ENCODE measurements around the gene ZNF124. TPM values are rescaled to one million over a fixed set of nuclear protein-coding genes. Genes with fewer than 3 reads are reported as not detected.
"Not testable (repeated sequence)": the region's sequence is repeated elsewhere in the genome, so short reads cannot be mapped to it uniquely, and the experiment has no call there.

ZNF124 gene
- total RNA-seq, 1 donor from 2014 or later: 21.1 TPM

GRCh38 chr1:247131236-247131635 lies 40.6 kb downstream of the ZNF124 start:
- TF ChIP-seq CTCF (IDR thresholded peaks at IDR 0.05; ENCODE audit: insufficient read depth, low read length, severe bottlenecking): no peak
- Histone ChIP-seq H3K36me3 (ENCODE audit: control insufficient read depth, insufficient read depth, low read length) (no peaks in the 10 kb centered on the region), H3K4me3 (ENCODE audit: low read depth, low read length) (no peak overlapping the region), H3K27me3 (ENCODE audit: control insufficient read depth, insufficient read depth, low read length) (no peaks in the 10 kb centered on the region)
- DNase-seq (ENCODE audit: low read depth): no peak
- no peak for FAIRE-seq

- not testable (repeated sequence) for H3K36me3 ChIP-seq (ENCODE audit: control insufficient read depth, insufficient read depth, low read length); DNase-seq (ENCODE audit: low read depth); H3K4me3 ChIP-seq (ENCODE audit: low read depth, low read length); H3K27me3 ChIP-seq (ENCODE audit: control insufficient read depth, insufficient read depth, low read length); FAIRE-seq
These were observed 44.1 kb downstream of the ZNF124 start for GRCh38 chr1:247127519-247128282.

GRCh38 chr1:247126601-247127000 lies 45.2 kb downstream of the ZNF124 start:
- DNase-seq (ENCODE audit: low read depth); FAIRE-seq; H3K36me3 ChIP-seq (ENCODE audit: control insufficient read depth, insufficient read depth, low read length); H3K4me3 ChIP-seq (ENCODE audit: low read depth, low read length); H3K27me3 ChIP-seq (ENCODE audit: control insufficient read depth, insufficient read depth, low read length): not testable (repeated sequence)

GRCh38 chr1:247126166-247126565 lies 45.7 kb downstream of the ZNF124 start:
- DNase-seq (ENCODE audit: low read depth); H3K36me3 ChIP-seq (ENCODE audit: control insufficient read depth, insufficient read depth, low read length); FAIRE-seq; H3K27me3 ChIP-seq (ENCODE audit: control insufficient read depth, insufficient read depth, low read length); H3K4me3 ChIP-seq (ENCODE audit: low read depth, low read length): not testable (repeated sequence)

GRCh38 chr1:247121382-247121781 lies 50.4 kb downstream of the ZNF124 start:
- no peak overlapping the region for H3K4me3 ChIP-seq (ENCODE audit: low read depth, low read length)
- TF ChIP-seq CTCF (IDR thresholded peaks at IDR 0.05; ENCODE audit: insufficient read depth, low read length, severe bottlenecking): no peak

GRCh38 chr1:247120408-247120668 lies 51.5 kb downstream of the ZNF124 start:
- not testable (repeated sequence) for DNase-seq (ENCODE audit: low read depth); H3K36me3 ChIP-seq (ENCODE audit: control insufficient read depth, insufficient read depth, low read length); H3K4me3 ChIP-seq (ENCODE audit: low read depth, low read length); FAIRE-seq; H3K27me3 ChIP-seq (ENCODE audit: control insufficient read depth, insufficient read depth, low read length)

More at GRCh38 chr1:247121382-247121781, 50.4 kb downstream of the ZNF124 start:
- no peaks in the 10 kb centered on the region for H3K27me3 ChIP-seq (ENCODE audit: control insufficient read depth, insufficient read depth, low read length)
- FAIRE-seq (no peak), DNase-seq (ENCODE audit: low read depth) (no peak)
- H3K36me3 ChIP-seq (ENCODE audit: control insufficient read depth, insufficient read depth, low read length): no peaks in the 10 kb centered on the region

GRCh38 chr1:247119600-247120407 lies 52.0 kb downstream of the ZNF124 start:
- Histone ChIP-seq H3K27me3 (ENCODE audit: control insufficient read depth, insufficient read depth, low read length) (no peaks in the 10 kb centered on the region), H3K4me3 (ENCODE audit: low read depth, low read length) (no peak overlapping the region), H3K36me3 (ENCODE audit: control insufficient read depth, insufficient read depth, low read length) (no peaks in the 10 kb centered on the region)
- FAIRE-seq (no peak), DNase-seq (ENCODE audit: low read depth) (no peak)
- TF ChIP-seq CTCF (IDR thresholded peaks at IDR 0.05; ENCODE audit: insufficient read depth, low read length, severe bottlenecking): no peak

All from bronchial epithelial cell (primary cell).